GM19193 (cell line): Measurements from ENCODE around the gene TIGD4.

ENCODE experiments used
- POLR2A ChIP-seq: IDR thresholded peaks from 4 replicates; pipeline ENCODE4 v1.6.1; 2011; ENCODE audit not compliant: insufficient read depth, insufficient read length; ENCODE audit errors: extremely low read depth

TIGD4 gene

GRCh38 chr4:152786627-152787026 lies 7.1 kb upstream of the TIGD4 start:
- TF ChIP-seq POLR2A, result no peak

GRCh38 chr4:152785639-152786615 lies 6.4 kb upstream of the TIGD4 start:
- TF ChIP-seq POLR2A, result no peak

- no peak for TF ChIP-seq POLR2A
Measured at GRCh38 chr4:152784490-152785350, 5.2 kb upstream of the TIGD4 start.

- TF ChIP-seq POLR2A, result no peak
Measured at GRCh38 chr4:152780267-152780778, 793 bp upstream of the TIGD4 start.

GRCh38 chr4:152778656-152779512 lies 646 bp downstream of the TIGD4 start:
- TF ChIP-seq POLR2A, result no peak

GRCh38 chr4:152777488-152777887 lies 2.0 kb downstream of the TIGD4 start:
- TF ChIP-seq POLR2A, result no peak

- TF ChIP-seq POLR2A, result no peak
Measured at GRCh38 chr4:152776352-152776751, 3.2 kb downstream of the TIGD4 start.

GRCh38 chr4:152773953-152774352 lies 5.6 kb downstream of the TIGD4 start:
- TF ChIP-seq POLR2A, result no peak

GRCh38 chr4:152773339-152773738 lies 6.2 kb downstream of the TIGD4 start:
- no peak for TF ChIP-seq POLR2A

- TF ChIP-seq POLR2A, result no peak
Measured at GRCh38 chr4:152771741-152772533, 7.6 kb downstream of the TIGD4 start.

GRCh38 chr4:152763796-152764195 lies 15.7 kb downstream of the TIGD4 start:
- no peak for TF ChIP-seq POLR2A

GRCh38 chr4:152748619-152749018 lies 30.9 kb downstream of the TIGD4 start:
- no peak for TF ChIP-seq POLR2A

- TF ChIP-seq POLR2A, result no peak
Measured at GRCh38 chr4:152747444-152747843, 32.1 kb downstream of the TIGD4 start.

GRCh38 chr4:152738827-152739226 lies 40.7 kb downstream of the TIGD4 start:
- no peak for TF ChIP-seq POLR2A
